DND-41 (cell line): ENCODE measurements around the gene CACHD1.

Source experiments
- ATAC-seq: fragments of 200-7000 bp; cut with Tn5 transposase; 3 replicates; pipeline ENCODE4 v1.9.1; 2021; ENCODE audit warnings: low read depth; ENCODE audit not compliant: insufficient read depth
- DNase-seq: peaks from one replicate; pipeline ENCODE4 v3.0.0-alpha.2; 2020
- H2AFZ ChIP-seq: 2 replicates; pipeline ENCODE4 v1.6.0; 2012; ENCODE audit warnings: low read depth, low read length
- H3K27ac ChIP-seq: 2 replicates; pipeline ENCODE4 v1.5.1; 2012; ENCODE audit warnings: low read length, inconsistent platforms
- H3K27me3 ChIP-seq: fragments of 200-600 bp; sonication (generic); 2 replicates; pipeline ENCODE4 v1.6.0; 2012; ENCODE audit warnings: low read length, mild to moderate bottlenecking, inconsistent platforms; ENCODE audit not compliant: insufficient read depth, poor library complexity
- H3K36me3 ChIP-seq: 2 replicates; pipeline ENCODE4 v1.5.1; 2012; ENCODE audit warnings: low read length, inconsistent platforms; ENCODE audit not compliant: insufficient read depth
- H3K4me1 ChIP-seq: 2 replicates; pipeline ENCODE4 v1.5.1; 2012; ENCODE audit warnings: mild to moderate bottlenecking, low read length; ENCODE audit not compliant: insufficient read depth
- H3K4me2 ChIP-seq: 2 replicates; pipeline ENCODE4 v1.6.0; 2012; ENCODE audit warnings: mild to moderate bottlenecking, moderate library complexity, low read length, inconsistent platforms; ENCODE audit not compliant: insufficient read depth
- H3K4me3 ChIP-seq, 2 experiments: fragments of 200-600 bp in 1 of 2; shearing (Covaris generic) in 1 of 2; 2 replicates each; pipeline ENCODE4 v1.5.1; 2012 to 2016; ENCODE audit warnings: inconsistent platforms in 2 of 2, low read length in 2 of 2, mild to moderate bottlenecking in 2 of 2, low read depth in 1 of 2, moderate library complexity in 1 of 2
- H3K79me2 ChIP-seq: 2 replicates; pipeline ENCODE4 v1.6.0; 2012; ENCODE audit warnings: low read length, inconsistent platforms; ENCODE audit not compliant: insufficient read depth
- H3K9ac ChIP-seq: 2 replicates; pipeline ENCODE4 v1.6.0; 2012; ENCODE audit warnings: low read depth, mild to moderate bottlenecking, inconsistent platforms, low read length, moderate library complexity
- H3K9me3 ChIP-seq: 2 replicates; pipeline ENCODE4 v1.5.1; 2012; ENCODE audit warnings: low read length, moderate library complexity, mild to moderate bottlenecking, inconsistent platforms; ENCODE audit not compliant: insufficient read depth, severe bottlenecking
- H4K20me1 ChIP-seq: 2 replicates; pipeline ENCODE4 v1.6.0; 2012; ENCODE audit warnings: low read length; ENCODE audit not compliant: insufficient read depth
- EZH2 ChIP-seq: IDR thresholded peaks from 3 replicates; pipeline ENCODE4 v1.6.1; 2012; ENCODE audit warnings: borderline replicate concordance, low read depth, mild to moderate bottlenecking, moderate library complexity, low read length, inconsistent platforms; ENCODE audit not compliant: severe bottlenecking
- TF ChIP-seq, protein P1 (sequence below): IDR thresholded peaks from 2 replicates; pipeline ENCODE4 v1.5.1; 2012; ENCODE audit warnings: borderline replicate concordance, low read length, moderate library complexity, mild to moderate bottlenecking; ENCODE audit not compliant: poor library complexity, severe bottlenecking; ENCODE audit errors: extremely low read depth

CACHD1 gene

GRCh38 chr1:64473367-64473766 is 3.4 kb downstream of the CACHD1 start:
- H3K79me2 ChIP-seq: no peaks in the 10 kb centered on the region
- no peak for DNase-seq
- H3K27ac ChIP-seq: no peak overlapping the region
- no peaks in the 10 kb centered on the region for H3K4me1 ChIP-seq
- no peak overlapping the region for H3K4me2 ChIP-seq
- H4K20me1 ChIP-seq: no peaks in the 10 kb centered on the region
- TF ChIP-seq, protein P1, sequence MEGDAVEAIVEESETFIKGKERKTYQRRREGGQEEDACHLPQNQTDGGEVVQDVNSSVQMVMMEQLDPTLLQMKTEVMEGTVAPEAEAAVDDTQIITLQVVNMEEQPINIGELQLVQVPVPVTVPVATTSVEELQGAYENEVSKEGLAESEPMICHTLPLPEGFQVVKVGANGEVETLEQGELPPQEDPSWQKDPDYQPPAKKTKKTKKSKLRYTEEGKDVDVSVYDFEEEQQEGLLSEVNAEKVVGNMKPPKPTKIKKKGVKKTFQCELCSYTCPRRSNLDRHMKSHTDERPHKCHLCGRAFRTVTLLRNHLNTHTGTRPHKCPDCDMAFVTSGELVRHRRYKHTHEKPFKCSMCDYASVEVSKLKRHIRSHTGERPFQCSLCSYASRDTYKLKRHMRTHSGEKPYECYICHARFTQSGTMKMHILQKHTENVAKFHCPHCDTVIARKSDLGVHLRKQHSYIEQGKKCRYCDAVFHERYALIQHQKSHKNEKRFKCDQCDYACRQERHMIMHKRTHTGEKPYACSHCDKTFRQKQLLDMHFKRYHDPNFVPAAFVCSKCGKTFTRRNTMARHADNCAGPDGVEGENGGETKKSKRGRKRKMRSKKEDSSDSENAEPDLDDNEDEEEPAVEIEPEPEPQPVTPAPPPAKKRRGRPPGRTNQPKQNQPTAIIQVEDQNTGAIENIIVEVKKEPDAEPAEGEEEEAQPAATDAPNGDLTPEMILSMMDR: no peak
- no peak for TF ChIP-seq EZH2
- H2AFZ ChIP-seq: no peak overlapping the region
- H3K9me3 ChIP-seq: peaks cover 5% of the 10 kb centered on the region
- no peaks in the 10 kb centered on the region for H3K36me3 ChIP-seq
- no peaks in the 10 kb centered on the region for H3K27me3 ChIP-seq
- ATAC-seq: no peak
- no peak overlapping the region for H3K4me3 ChIP-seq
- no peak overlapping the region for H3K9ac ChIP-seq

DNA sequence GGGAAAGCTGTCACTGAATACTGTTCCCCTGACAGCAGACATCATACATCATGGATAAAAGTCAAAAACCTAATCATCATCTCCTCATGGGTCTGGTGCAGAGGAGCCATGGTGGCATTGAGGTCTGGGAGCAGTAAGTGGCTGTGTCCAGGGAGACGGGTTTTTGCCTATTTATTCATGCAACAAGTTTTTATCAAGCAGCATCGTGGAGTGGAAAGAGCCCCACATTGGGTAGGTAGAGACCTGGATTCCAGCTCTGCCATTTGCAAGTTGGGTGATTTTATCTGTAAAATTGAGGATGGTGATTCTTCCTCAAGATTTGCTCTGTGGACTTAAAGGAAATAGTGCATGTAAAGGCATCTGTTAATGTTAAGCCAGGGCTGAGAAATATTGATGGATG is 4.2 kb downstream of the CACHD1 start:
- no peak for TF ChIP-seq EZH2
- TF ChIP-seq, protein P1: no peak
- DNase-seq: no peak
- Histone ChIP-seq H3K4me3 (no peak overlapping the region), H3K36me3 (no peaks in the 10 kb centered on the region), H3K4me2 (no peak overlapping the region), H3K27ac (no peak overlapping the region), H3K4me1 (no peaks in the 10 kb centered on the region), H4K20me1 (no peaks in the 10 kb centered on the region), H3K27me3 (no peaks in the 10 kb centered on the region), H2AFZ (no peak overlapping the region), H3K79me2 (no peaks in the 10 kb centered on the region), H3K9ac (no peak overlapping the region), H3K9me3 (peaks cover 5% of the 10 kb centered on the region)
- ATAC-seq: no peak

GRCh38 chr1:64474665-64475439 is 4.9 kb downstream of the CACHD1 start:
- no peak overlapping the region for H2AFZ ChIP-seq

More at GRCh38 chr1:64474665-64475439, 4.9 kb downstream of the CACHD1 start:
- peaks cover 3% of the 10 kb centered on the region for H3K27me3 ChIP-seq
- ATAC-seq (no peak), DNase-seq (no peak)
- H3K9me3 ChIP-seq: peaks cover 5% of the 10 kb centered on the region
- no peak overlapping the region for H3K27ac ChIP-seq
- H4K20me1 ChIP-seq: no peaks in the 10 kb centered on the region
- no peak overlapping the region for H3K4me3 ChIP-seq
- H3K4me2 ChIP-seq: no peak overlapping the region
- H3K9ac ChIP-seq: no peak overlapping the region
- H3K4me1 ChIP-seq: no peaks in the 10 kb centered on the region
- TF ChIP-seq EZH2: no peak
- TF ChIP-seq, protein P1: no peak
- H3K36me3 ChIP-seq: no peaks in the 10 kb centered on the region
- no peaks in the 10 kb centered on the region for H3K79me2 ChIP-seq
